GM21526 (cell line): ENCODE data around the gene ROBO1.

Experiments used
- ATAC-seq: cut with Tn5 transposase; IDR thresholded peaks from one replicate; pipeline ENCODE4 v1.9.1; 2021; ENCODE audit warnings: moderate library complexity; ENCODE audit not compliant: unreplicated experiment, low FRiP score

Gene ROBO1

DNA sequence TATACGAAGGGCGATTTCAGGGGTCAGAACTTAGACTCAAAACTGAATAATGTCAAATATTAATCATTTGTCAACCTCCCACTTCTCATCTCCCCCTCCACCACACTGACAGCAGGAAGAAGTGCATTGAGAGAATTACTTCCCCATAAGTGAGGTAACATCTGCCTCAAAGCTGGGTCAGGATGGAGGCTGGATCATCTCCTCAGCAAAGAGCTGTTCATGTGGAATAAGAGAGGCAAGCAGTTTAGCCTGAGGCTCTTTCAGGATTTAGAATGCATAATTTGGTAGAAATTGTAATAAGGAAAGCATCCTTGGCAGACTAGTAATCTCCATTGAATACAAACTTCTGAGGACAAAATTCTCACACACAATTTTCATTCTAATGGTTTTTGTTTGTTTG lies 512.1 kb downstream of the ROBO1 start:
- ATAC-seq = no peak

DNA sequence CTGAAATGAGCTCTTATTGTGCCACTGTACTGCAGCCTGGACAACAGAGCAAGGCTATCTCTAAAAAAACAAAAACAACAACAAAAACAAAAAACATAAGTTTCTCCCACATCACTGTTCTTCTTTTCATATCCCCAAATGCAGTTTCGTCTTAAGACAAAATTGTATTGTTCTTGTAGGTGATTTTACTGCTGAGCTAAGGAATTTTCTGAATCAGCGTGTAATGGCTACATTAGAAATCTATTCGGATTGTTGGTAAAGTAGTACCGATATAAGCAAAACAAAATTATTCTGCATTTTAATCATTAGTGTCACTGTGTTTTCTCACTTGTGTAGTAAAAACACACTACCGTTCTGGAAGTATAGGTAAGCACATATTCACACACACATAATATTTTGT lies 512.5 kb downstream of the ROBO1 start:
- ATAC-seq = no peak

DNA sequence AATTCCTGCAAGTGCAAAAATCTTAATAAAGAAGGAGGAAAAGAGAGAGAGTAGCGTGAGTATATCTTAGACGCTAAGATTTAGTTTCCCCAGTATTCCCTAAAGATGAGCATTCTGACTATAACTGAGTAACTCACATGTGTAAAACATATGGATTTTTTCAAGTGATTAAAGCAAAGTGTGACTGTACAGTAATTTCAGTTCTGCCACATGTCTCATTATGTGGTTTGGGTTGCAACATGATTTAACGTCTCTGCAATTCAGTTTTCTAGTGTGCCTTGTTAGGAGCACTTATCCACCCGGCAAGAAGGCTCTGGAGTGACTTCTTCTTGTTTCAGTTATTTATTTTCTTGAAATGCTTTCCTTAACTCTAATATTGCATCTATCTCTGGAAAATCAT lies 514.1 kb downstream of the ROBO1 start:
- no peak for ATAC-seq

DNA sequence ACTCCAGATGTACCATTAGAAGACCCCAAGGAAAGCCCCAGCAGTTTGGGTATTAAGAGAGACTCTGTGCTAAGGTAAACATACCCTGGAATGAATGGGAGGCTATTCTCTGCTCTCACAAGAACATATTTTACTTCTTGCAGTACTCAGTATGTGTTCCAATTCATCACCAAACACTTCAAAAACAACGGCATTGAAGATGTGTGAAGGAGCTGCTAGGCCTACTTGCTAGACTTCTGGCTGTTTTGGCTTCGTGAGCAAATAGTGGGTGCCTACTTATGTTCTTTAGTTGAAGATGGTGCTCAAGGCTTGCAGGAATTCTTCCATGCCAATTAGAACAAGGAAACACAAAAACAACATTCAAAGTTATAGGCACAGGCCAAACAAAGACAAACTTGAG lies 514.5 kb downstream of the ROBO1 start:
- ATAC-seq = no peak

DNA sequence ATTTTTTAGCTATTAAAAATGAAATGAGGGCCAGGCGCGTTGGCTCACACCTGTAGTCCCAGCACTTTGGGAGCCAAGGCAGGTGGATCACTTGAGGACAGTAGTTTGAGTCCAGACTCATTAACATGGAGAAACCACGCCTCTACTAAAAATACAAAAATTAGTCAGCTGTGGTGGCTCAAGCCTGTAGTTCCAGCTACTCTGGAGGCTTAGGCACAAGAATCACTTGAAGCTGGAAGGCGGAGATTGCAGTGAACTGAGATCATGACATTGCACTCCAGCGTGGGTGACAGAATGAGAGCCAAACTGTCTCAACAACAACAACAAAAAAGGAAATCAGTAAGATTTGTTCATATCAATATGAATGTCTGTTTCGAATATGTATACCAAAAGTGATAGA lies 517.1 kb downstream of the ROBO1 start:
- ATAC-seq = no peak

DNA sequence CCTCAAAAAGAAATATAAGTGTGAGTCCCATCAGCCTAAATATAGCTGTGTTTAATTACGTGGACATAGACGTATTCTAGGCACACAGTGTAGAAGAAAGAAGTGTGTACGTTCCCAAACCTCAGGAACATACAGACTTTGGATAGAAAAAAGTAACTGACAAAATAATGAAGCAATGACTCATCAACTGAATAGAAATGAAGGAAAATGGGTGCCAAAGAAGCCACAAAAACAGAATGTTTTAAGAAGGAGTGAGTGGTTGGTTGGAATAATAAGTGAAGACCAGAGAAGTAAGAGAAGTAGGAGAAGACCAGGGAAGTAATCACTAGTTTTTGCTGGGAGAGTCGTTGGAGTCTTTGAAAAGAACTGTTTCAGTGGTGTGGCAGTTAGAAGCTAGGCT lies 518.1 kb downstream of the ROBO1 start:
- ATAC-seq = no peak

DNA sequence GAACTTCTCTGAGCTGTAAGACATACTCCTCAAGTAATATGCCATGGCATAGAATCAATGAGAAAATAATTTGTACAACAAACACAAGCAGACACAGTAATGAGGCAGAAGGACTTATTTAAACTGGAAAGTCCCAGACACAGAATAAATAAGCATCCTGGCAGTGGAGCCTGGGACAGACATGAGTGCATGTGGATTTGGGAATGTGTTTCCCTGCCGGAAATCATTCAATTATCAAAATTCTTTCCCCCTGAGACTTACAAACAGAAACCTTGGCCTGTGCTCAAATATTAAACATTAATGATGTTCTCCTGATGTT lies 520.1 kb downstream of the ROBO1 start:
- ATAC-seq = no peak

DNA sequence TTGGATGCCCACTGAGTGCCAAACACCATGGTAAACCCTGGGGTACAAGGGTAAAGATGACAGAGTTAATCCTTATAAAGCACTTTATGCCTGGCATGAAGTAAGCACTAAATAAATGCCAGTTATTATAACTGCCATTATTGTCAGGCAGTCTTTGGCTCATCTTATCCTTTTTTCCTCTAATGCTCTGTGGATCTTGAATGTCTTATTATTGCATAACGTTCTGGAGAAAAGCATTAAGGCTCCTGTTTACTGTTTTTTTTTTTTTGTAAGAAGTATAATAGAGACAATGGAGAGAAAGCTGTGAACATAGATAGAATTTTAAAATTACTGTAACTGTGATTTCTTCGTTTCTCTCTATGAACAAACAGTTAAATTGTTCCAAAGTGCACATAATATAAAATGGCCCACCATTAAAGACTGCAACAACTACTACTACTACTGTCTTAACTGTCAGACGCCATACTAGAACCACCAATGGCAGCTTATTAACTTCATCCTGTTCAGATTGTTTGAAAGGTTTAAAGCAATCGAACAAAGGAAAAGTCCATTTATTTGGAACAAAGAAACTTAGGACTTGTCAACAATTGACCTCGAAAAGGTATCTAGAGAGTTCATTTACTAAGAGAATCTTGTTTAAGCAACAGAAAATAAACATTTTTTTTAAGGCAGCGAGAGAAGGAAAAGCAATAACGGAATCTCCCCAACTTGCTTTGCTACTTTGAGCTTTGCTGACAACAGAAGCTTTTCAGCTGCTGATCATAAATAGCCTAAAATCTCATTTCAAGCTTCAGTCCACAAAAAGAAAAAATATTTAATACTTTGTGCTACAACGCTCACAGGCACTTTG lies 520.7 kb downstream of the ROBO1 start:
- no peak for ATAC-seq

DNA sequence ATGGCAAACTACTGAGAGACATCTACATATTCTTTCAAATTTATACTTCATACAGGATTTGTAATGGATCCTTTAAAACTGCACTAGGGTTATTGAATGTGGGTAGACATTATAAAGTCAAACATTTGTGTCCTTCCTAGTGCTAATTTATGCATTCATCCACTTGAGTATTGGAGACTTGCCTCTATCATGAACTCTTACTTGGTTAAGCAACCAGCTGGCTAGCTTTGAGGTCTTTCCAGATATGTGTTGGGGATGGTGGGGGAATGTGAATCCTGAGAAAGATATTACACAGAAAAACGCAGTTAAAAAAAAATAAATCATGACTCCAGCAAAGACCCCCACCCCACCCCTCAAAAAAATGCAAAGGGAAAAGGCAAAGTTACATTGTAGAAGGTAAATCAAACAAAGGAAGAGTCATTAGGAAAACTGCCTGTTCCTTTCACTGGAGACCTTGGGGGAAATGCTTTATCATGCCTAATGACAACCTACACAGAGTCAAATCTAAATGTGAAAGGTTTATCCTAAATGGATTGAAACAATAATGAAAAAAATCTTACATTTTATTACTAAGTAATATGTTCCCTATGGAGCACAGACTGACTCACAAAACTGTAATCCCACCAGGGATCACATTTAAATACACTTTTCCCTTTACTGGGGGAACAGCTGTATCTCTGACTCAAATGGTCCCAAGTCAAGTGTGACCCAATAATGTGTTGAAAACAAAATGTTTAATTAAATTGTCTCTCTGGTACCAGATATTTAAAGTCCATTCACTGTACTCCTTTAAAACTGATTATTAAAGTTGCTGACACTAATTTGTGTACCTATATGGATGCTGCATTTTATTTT lies 522.3 kb downstream of the ROBO1 start:
- no peak for ATAC-seq

DNA sequence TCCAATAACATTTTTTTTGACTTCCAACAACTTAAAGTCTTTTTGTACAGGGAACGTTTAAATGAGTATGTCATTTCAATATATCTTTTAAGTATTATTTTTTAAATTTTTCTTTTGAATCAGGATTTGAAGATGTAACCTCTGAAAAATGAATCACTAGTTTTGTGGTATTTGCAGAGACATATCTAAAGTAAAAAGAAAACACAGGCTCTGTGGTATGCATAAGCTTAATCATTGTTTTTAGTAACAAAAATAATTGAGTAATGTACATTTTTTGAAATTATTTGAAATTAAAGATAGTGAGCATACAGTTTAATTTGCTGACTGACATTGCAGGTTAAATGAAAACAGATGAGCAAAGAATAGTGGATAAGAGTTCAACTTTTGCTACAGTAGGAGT lies 531.3 kb downstream of the ROBO1 start:
- no peak for ATAC-seq

DNA sequence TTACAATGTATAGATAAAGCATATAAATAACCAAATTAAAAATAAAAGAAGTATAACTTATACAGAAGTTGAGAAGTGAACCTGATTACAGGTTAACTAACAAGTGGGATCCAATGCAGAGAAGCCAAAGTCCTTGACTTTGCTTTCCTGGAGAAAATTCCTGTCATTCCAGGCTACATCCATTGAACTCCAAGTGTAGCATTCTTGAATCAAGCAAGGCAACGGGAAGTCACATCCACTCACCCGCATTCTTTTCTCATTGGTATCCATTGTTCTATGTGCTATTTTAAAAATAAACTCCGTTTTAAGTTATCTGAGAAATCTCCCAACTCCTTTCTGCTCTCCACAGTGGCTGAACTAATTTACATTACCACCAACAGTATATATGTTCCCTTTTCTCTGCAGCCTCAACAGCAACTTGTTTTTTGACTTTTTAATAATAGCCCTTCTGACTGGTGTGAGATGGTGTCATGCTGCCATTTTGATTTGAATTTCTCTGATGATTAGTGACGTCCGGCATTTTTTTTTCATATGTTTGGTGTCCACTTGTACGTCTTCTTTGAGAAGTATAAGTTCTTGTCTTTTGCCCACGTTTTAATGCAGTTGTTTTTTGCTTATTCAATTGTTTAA lies 534.3 kb downstream of the ROBO1 start:
- no peak for ATAC-seq

DNA sequence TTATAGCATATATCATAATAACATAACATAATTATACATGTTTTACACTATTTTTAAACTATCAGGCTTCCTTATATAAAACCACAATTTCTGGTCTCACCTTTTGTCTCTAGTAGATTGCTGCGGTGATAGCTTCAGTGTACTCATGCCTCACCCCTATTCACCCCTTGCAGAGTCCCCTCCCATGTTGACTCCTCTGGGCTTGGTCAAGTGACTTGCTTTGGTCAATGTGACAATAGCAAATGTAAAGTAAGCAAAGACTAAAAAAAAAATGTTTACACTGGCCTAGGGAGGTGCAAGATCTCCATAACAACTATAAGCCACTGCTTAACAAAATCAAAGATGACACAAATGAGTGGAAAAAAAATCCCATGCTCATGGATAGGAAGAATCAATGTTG lies 537.5 kb downstream of the ROBO1 start:
- no peak for ATAC-seq

DNA sequence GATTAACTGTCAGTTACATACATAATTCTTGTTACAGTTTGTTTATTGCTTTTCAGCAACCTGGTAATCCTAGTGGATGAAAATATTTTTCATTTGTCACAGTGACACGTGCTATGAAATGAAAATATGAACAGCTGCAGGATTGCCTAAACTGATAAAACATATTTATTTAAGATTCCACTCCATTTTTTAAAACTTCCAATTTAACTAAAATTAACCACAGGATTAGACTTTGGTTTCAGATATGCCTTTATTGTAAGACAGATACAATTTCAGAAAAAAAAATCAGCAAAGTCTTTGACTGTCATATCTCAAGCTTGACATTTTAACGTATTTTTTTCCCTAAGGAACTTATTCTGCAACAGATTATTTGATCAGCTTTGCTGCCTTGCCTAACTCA lies 550.7 kb downstream of the ROBO1 start:
- no peak for ATAC-seq

DNA sequence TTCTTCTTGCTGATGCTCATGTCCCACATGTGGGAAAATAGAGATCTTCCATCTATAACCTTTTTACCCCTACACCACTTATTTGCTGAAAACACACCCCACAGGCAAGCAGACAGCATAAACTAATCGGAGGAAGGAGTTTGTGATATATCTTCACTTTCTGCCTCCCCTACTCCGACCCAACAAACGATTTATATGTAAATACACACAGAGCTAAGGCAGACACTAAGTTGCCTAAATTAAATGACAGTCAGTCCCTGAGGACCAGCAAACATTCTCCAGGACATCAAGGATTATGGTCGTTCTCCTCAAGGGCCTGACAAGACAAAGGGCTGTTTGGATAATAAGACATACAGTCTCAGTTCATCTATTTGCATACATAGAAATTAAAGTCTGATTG lies 552.5 kb downstream of the ROBO1 start:
- no peak for ATAC-seq

DNA sequence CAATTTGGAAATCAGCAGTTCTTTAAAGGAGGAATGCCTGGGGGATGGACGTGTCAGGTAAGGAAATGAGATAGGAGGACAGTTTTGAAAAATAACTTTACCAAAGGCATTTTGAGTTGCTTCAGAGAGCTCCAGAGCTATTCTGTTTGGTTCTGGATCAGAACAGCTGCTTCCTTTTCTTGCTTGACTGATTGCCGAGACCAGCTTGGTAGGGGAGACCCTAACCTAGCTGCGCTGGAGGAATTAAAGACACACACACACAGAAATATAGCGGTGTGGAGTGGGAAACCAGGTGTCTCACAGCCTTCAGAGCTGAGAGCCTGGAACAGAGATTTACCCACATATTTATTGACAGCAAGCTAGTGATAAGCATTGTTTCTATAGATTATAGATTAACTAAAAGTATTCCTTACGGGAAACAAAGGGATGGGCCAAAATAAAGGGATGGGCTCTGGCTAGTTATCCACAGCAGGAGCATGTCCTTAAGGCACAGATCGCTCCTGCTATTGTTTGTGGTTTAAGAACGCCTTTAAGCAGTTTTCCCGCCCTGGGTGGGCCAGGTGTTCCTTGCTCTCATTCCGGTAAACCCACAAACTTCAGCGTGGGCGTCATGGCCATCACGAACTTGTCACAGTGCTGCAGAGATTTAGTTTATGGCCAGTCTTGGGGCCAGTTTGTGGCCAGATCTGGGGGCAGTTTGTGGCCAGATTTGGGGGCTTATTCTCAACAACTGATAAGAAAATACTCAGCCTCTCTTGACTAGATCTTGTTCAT lies 556.0 kb downstream of the ROBO1 start:
- no peak for ATAC-seq

DNA sequence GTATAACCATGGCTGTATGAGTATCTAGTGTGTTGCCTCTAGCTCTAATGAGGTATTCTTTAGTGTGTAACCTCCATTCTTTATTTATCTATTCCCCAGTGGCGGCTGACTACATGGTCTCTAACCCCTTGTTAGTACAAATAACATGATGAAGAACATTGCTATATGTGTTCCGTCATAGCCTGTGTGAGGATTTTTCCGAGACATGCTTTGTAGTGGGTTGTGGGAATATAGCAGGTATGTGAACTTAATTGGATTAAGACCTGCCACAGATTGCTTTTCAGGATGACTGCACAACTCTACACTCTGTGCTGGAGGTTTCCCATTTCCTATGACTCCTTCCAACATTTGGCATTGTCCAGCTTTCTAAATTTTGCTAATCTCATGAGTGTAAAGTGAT lies 563.4 kb downstream of the ROBO1 start:
- ATAC-seq = no peak

DNA sequence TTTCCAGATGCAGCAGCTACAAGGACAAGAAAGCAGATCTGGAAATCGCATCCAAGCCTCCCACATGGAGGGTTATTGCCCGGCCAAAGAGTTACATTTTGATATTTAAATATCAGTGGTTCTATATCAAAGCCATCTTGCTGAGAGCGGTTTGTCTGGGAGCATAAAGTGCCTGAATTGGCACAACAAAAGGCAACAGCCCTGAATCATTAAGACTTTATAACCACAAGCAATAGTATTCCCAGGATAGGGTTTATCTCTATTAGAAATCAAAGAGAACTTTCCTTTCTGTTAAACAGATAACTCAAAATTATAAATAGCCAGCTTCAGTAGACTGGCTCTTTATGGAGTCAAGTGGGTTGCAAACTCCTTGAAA lies 564.7 kb downstream of the ROBO1 start:
- ATAC-seq = no peak

DNA sequence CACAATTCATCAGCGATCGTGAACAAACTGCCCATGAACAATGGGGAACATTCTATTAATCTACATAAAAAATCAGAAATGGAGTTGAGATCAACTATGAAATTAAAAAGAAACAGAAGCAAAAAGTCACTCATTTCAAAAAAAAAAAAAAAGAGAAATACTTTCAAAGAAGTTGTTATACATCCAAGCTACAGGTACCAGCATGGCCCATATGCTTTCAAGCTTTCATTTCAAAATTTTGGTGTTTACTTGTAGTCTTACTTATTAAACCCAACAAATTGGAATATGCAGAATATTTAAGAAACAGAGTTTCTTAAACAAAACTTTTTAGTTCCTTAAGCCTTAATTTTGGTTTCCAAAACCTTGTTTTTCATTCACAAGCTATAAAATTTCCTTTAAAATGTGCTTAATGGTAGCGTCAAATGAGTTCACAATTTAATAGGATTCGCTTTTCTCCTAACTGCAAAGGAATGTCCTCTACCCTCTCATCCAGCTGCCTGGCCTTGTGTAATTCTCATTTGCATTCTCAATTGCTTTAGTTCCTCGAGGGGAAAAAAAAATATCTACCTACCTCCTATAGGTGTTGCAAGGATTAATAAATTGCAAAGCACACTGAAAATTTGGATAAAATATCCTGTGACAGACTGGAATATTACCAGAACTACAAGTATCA lies 565.2 kb downstream of the ROBO1 start:
- no peak for ATAC-seq

DNA sequence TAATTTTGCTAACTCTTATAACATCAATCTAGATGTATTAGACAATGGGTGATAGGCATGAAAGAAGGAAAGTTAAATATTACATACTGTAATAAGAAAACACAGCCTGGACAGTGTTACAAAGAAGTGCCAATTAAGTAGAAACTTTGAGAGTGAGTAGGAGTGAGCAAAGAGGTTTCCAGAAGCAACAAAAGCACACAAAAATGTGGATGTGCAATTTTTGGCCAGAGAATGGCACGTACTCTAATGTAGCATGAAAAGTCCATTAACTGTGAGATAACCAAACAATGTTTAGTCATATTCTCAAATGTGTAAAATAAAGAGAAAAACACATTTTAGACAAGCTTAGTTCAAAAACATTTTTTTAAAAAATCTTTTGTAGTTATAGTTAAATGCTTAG lies 567.3 kb downstream of the ROBO1 start:
- ATAC-seq = no peak

DNA sequence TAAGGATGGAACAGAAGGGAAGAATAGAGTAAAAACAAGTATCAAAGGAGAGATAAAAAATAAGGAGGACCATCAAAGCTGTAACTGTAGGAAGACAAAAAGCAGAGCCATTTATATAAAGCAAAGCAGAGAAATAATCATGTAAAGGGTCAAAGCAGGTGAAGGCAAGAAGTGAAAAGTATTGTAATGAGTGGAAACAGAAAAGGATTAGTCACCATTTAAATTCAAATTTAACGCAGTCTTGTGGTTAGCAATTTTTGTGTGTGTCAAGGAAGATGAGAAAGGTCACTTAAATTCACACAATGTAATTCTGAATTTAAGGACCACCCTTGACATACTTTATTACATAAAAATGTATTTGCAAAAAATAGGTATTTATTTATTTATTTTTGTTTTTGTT lies 567.8 kb downstream of the ROBO1 start:
- ATAC-seq = no peak
